Right atrium auricular region (tissue), 2 donors: Measurements from ENCODE around the gene RAP1A. TPM values are rescaled to one million over a fixed set of nuclear protein-coding genes. Genes with fewer than 3 reads are reported as not detected.

Experiments
- DNase-seq: peaks from one replicate; pipeline ENCODE4 v3.0.0-alpha.2; 2019; ENCODE audit warnings: low spot score
- H3K27ac ChIP-seq, 2 donors: fragments of 200-600 bp; sonication (generic); 1 replicate in 1 of 2; 2 replicates in 1 of 2; pipeline ENCODE4 v1.5.1; 2016 to 2019
- H3K27me3 ChIP-seq, 2 donors: fragments of 200-600 bp; sonication (generic); one replicate each; pipeline versions ENCODE4 v1.5.1 to v1.6.0; 2017 to 2019
- H3K36me3 ChIP-seq: fragments of 200-600 bp; sonication (generic); one replicate; pipeline ENCODE4 v1.5.1; 2016
- H3K4me1 ChIP-seq, 2 donors: fragments of 200-600 bp; sonication (generic); one replicate each; pipeline versions ENCODE4 v1.5.1 to v1.6.0; 2017 to 2019
- H3K4me3 ChIP-seq, 2 donors: fragments of 200-600 bp; sonication (generic); 1 replicate in 1 of 2; 2 replicates in 1 of 2; pipeline ENCODE4 v1.5.1; 2017 to 2019; ENCODE audit warnings: mild to moderate bottlenecking in 1 of 2, moderate library complexity in 1 of 2
- H3K9me3 ChIP-seq, 2 donors: fragments of 200-600 bp; sonication (generic); one replicate each; pipeline ENCODE4 v1.5.1; 2019
- CTCF ChIP-seq, 2 donors: fragments of 200-600 bp; sonication (generic); IDR thresholded peaks; one replicate each; pipeline ENCODE4 v1.5.1; 2019; ENCODE audit warnings: antibody characterized with exemption in 2 of 2
- total RNA-seq, 2 donors: library from RNA; depleted of rRNA; stranded (reverse); fragments of >200 nt; gene quantifications; one replicate each; pipeline ENCODE4 v1.1.0, GENCODE V29; 2016

RAP1A gene
- total RNA-seq, 2 donors from 2014 or later = 62.1 to 72.8 TPM

- Histone ChIP-seq H3K27ac (no peak overlapping the region), H3K4me3 (no peak overlapping the region), H3K4me1 (peaks cover 0 to 13% of the 10 kb centered on the region in 2 donors), H3K36me3 (no peaks in the 10 kb centered on the region), H3K27me3 (no peaks in the 10 kb centered on the region), H3K9me3 (no peaks in the 10 kb centered on the region)
- TF ChIP-seq CTCF (IDR thresholded peaks at IDR 0.05) = no peak
- no peak for DNase-seq
Observed at GRCh38 chr1:111615870-111616715, 3.5 kb upstream of the RAP1A start.

GRCh38 chr1:111618081-111618480 lies 1.5 kb upstream of the RAP1A start:
- TF ChIP-seq CTCF (IDR thresholded peaks at IDR 0.05) = no peak
- no peak overlapping the region for H3K4me3 ChIP-seq

GRCh38 chr1:111618961-111619634 lies 491 bp upstream of the RAP1A start:
- no peaks in the 10 kb centered on the region for H3K27me3 ChIP-seq
- H3K4me1 ChIP-seq = peaks cover 0 to 32% of the 10 kb centered on the region in 2 donors
- H3K4me3 ChIP-seq = peak overlapping the region; percentile 71 to 84
- peak overlapping the region; percentile 92 to 97 for H3K27ac ChIP-seq
- DNase-seq = no peak
- H3K36me3 ChIP-seq = no peaks in the 10 kb centered on the region
- no peaks in the 10 kb centered on the region for H3K9me3 ChIP-seq
- no peak for TF ChIP-seq CTCF (IDR thresholded peaks at IDR 0.05)

More at GRCh38 chr1:111618081-111618480, 1.5 kb upstream of the RAP1A start:
- H3K4me1 ChIP-seq = peaks cover 0 to 29% of the 10 kb centered on the region in 2 donors
- no peak for DNase-seq
- no peaks in the 10 kb centered on the region for H3K9me3 ChIP-seq
- no peaks in the 10 kb centered on the region for H3K36me3 ChIP-seq
- no peak overlapping the region for H3K27ac ChIP-seq
- H3K27me3 ChIP-seq = no peaks in the 10 kb centered on the region

GRCh38 chr1:111620441-111620971 lies 917 bp downstream of the RAP1A start:
- Histone ChIP-seq H3K27ac (peak overlapping the region; percentile 92 to 97), H3K9me3 (no peaks in the 10 kb centered on the region), H3K36me3 (no peaks in the 10 kb centered on the region), H3K4me1 (peaks cover 0 to 46% of the 10 kb centered on the region in 2 donors), H3K27me3 (no peaks in the 10 kb centered on the region), H3K4me3 (peak overlapping the region; percentile 71 to 84)
- TF ChIP-seq CTCF (IDR thresholded peaks at IDR 0.05) = no peak
- no peak for DNase-seq

- H3K4me3 ChIP-seq = peak overlapping the region; percentile 71 to 84
- no peaks in the 10 kb centered on the region for H3K36me3 ChIP-seq
- H3K4me1 ChIP-seq = peaks cover 0 to 50% of the 10 kb centered on the region in 2 donors
- DNase-seq = no peak
- no peak for TF ChIP-seq CTCF (IDR thresholded peaks at IDR 0.05)
- no peaks in the 10 kb centered on the region for H3K27me3 ChIP-seq
- peak overlapping the region; percentile 92 to 97 for H3K27ac ChIP-seq
- no peaks in the 10 kb centered on the region for H3K9me3 ChIP-seq
Observed at GRCh38 chr1:111621050-111621449, 1.5 kb downstream of the RAP1A start.
